Measurements from ENCODE around the gene NME8. TPM values are rescaled to one million over a fixed set of nuclear protein-coding genes. Genes with fewer than 3 reads are reported as not detected.

NME8 gene
- total RNA-seq, 1 experiment from 2014 or later = not detected

DNA sequence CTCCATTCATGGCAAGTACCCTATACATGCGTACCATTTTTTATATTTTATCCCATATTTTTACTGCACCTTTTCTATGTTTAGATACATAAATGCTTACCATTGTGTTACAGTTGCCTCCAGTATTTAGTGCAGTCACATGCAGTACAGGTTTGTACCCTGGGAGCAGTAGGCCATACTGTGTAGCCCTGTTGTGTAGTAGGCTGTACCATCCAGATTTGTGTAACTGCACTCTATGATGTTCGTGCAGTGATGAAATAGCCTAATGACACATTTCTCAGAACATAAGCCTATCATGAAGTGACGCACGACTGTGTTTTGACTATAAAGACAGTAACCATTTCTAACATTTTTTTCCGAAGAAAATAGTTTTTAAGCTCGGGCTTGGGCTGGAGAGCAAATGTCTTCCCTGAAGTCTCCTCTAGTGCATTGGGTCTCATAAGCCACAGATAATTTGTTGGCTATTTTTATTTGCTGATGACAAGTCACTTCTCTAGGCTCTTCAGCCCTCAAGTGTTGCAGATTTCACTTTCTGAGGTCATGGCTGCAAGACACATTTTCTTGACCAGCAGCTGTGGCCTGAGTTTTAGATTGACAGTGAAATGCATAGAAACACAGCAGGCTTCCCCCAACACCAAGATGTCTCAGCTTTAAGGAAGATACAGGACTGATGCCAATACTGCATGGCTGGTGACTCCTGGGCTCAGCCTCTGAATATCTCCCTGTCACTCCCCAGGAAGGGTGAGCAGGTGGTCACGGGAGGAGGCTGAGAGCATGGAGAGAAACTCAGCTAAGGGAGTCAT lies 98.9 kb downstream of the NME8 start:
- no peak for DNase-seq
- no peaks in the 10 kb centered on the region for H3K27me3 ChIP-seq
- no peaks in the 10 kb centered on the region for H3K36me3 ChIP-seq
- H3K4me3 ChIP-seq = no peak overlapping the region
- H3K9me3 ChIP-seq = no peaks in the 10 kb centered on the region

- H3K4me3 ChIP-seq = no peak overlapping the region
- no peaks in the 10 kb centered on the region for H3K36me3 ChIP-seq
- H3K9me3 ChIP-seq = no peaks in the 10 kb centered on the region
- H3K27me3 ChIP-seq = no peaks in the 10 kb centered on the region
- no peak for DNase-seq
These were observed 99.5 kb downstream of the NME8 start for GRCh38 chr7:37947941-37948210.

Other genes starting within 250 kb of the NME8 start
- gene GPR141, start 164.8 kb upstream of the NME8 start, total RNA-seq (2014; rRNA removed; shearing (Covaris generic); ENCODE audit: low replicate concordance) = not detected in 2 replicates
- 13.1 and 16.3 TPM in 2 replicates for gene SFRP4, start 68.2 kb downstream of the NME8 start, total RNA-seq (2014; rRNA removed; shearing (Covaris generic); ENCODE audit: low replicate concordance)
- gene EPDR1, start 72.0 kb downstream of the NME8 start, total RNA-seq (2014; rRNA removed; shearing (Covaris generic); ENCODE audit: low replicate concordance) = 18.7 and 24.4 TPM in 2 replicates

Data from MG63 (cell line).